Vagina (tissue), 2 donors: ENCODE data around the gene SLC17A9. TPM values are rescaled to one million over a fixed set of nuclear protein-coding genes. Genes with fewer than 3 reads are reported as not detected.
A peak's percentile ranks its signal among the peaks of the same experiment; 100 is the strongest.

Source experiments
- DNase-seq, 2 donors: peaks; one replicate each; pipeline ENCODE4 v3.0.0-alpha.2; 2017; ENCODE audit errors: extremely low spot score in 2 of 2
- H3K27ac ChIP-seq: fragments of 200-600 bp; sonication (generic); one replicate; pipeline ENCODE4 v1.5.1; 2019
- H3K27me3 ChIP-seq: fragments of 200-600 bp; sonication (generic); one replicate; pipeline ENCODE4 v1.5.1; 2019
- H3K36me3 ChIP-seq, 2 donors: fragments of 200-600 bp; sonication (generic); one replicate each; pipeline ENCODE4 v1.5.1; 2017 to 2019
- H3K4me1 ChIP-seq: fragments of 200-600 bp; sonication (generic); one replicate; pipeline ENCODE4 v1.5.1; 2019
- H3K4me3 ChIP-seq, 2 donors: fragments of 200-600 bp; sonication (generic); 1 replicate in 1 of 2; 2 replicates in 1 of 2; pipeline ENCODE4 v1.5.1; 2016 to 2019
- H3K9me3 ChIP-seq: fragments of 200-600 bp; sonication (generic); one replicate; pipeline ENCODE4 v1.5.1; 2019
- CTCF ChIP-seq, 3 experiments: fragments of 450-650 bp in 2 of 3; fragments of 200-600 bp in 1 of 3; sonication (generic) in 1 of 3; IDR thresholded peaks; one replicate each; pipeline ENCODE4 v1.5.1; 2017 to 2019; ENCODE audit warnings: antibody characterized with exemption in 3 of 3, mild to moderate bottlenecking in 2 of 3, moderate library complexity in 2 of 3
- POLR2A ChIP-seq, 2 donors: fragments of 450-650 bp; IDR thresholded peaks; one replicate each; pipeline ENCODE4 v1.6.1; 2017; ENCODE audit warnings: antibody characterized with exemption in 2 of 2, mild to moderate bottlenecking in 2 of 2, moderate library complexity in 2 of 2
- POLR2AphosphoS5 ChIP-seq, 2 donors: sonication (generic); formaldehyde crosslinking; IDR thresholded peaks; one replicate each; pipeline ENCODE4 v1.9.0; 2017; ENCODE audit warnings: antibody characterized with exemption in 2 of 2, mild to moderate bottlenecking in 2 of 2, low read depth in 1 of 2; ENCODE audit not compliant: insufficient read depth in 1 of 2
- intact Hi-C: fragments of 100-400 bp; cut with DNase I; formaldehyde crosslinking; loops from one replicate; pipeline ENCODE4 v1.15.1; 2023
- total RNA-seq: library from RNA; depleted of rRNA; stranded (reverse); fragments of >200 nt; gene quantifications from one replicate; pipeline ENCODE4 v1.2.3, GENCODE V29; 2016

Gene SLC17A9
- total RNA-seq, 1 donor from 2014 or later: 2.5 TPM

- Histone ChIP-seq H3K9me3 (no peaks in the 10 kb centered on the region), H3K27ac (no peak overlapping the region), H3K27me3 (peaks cover 16% of the 10 kb centered on the region), H3K4me3 (peak overlapping the region; percentile 18 to 44), H3K4me1 (peaks cover 12% of the 10 kb centered on the region), H3K36me3 (no peaks in the 10 kb centered on the region)
- DNase-seq: no peak
- TF ChIP-seq POLR2AphosphoS5 (IDR thresholded peaks at IDR 0.05; ENCODE audit: insufficient read depth in 1 of 2, low read depth in 1 of 2) (no peak), POLR2A (IDR thresholded peaks at IDR 0.05) (no peak), CTCF (IDR thresholded peaks at IDR 0.05) (peak; percentile 79 to 85 (median 85))
- intact Hi-C loops: no loop called here
Observed at GRCh38 chr20:62971950-62972844, 19.7 kb downstream of the SLC17A9 start.

GRCh38 chr20:62972845-62973745, 20.6 kb downstream of the SLC17A9 start:
- Histone ChIP-seq H3K4me1 (peaks cover 12% of the 10 kb centered on the region), H3K27me3 (peaks cover 16% of the 10 kb centered on the region), H3K36me3 (no peaks in the 10 kb centered on the region), H3K4me3 (peak overlapping the region; percentile 18 to 44), H3K9me3 (no peaks in the 10 kb centered on the region), H3K27ac (no peak overlapping the region)
- intact Hi-C loops: no loop called here
- DNase-seq: no peak
- no peak for TF ChIP-seq POLR2AphosphoS5 (IDR thresholded peaks at IDR 0.05; ENCODE audit: insufficient read depth in 1 of 2, low read depth in 1 of 2)
- TF ChIP-seq POLR2A (IDR thresholded peaks at IDR 0.05): no peak
- no peak for TF ChIP-seq CTCF (IDR thresholded peaks at IDR 0.05)

GRCh38 chr20:62975251-62975760, 22.8 kb downstream of the SLC17A9 start:
- intact Hi-C loops: no loop called here
- Histone ChIP-seq H3K27ac (no peak overlapping the region), H3K4me3 (no peak overlapping the region), H3K36me3 (no peaks in the 10 kb centered on the region), H3K27me3 (peaks cover 16% of the 10 kb centered on the region), H3K4me1 (peaks cover 12% of the 10 kb centered on the region), H3K9me3 (no peaks in the 10 kb centered on the region)
- no peak for TF ChIP-seq CTCF (IDR thresholded peaks at IDR 0.05)
- TF ChIP-seq POLR2AphosphoS5 (IDR thresholded peaks at IDR 0.05; ENCODE audit: insufficient read depth in 1 of 2, low read depth in 1 of 2): no peak
- no peak for TF ChIP-seq POLR2A (IDR thresholded peaks at IDR 0.05)
- DNase-seq: no peak

GRCh38 chr20:62975812-62976508, 23.5 kb downstream of the SLC17A9 start:
- intact Hi-C loops: no loop called here
- Histone ChIP-seq H3K4me1 (peaks cover 12% of the 10 kb centered on the region), H3K9me3 (no peaks in the 10 kb centered on the region), H3K27me3 (peaks cover 16% of the 10 kb centered on the region), H3K27ac (no peak overlapping the region), H3K4me3 (no peak overlapping the region), H3K36me3 (no peaks in the 10 kb centered on the region)
- DNase-seq: no peak
- no peak for TF ChIP-seq CTCF (IDR thresholded peaks at IDR 0.05)
- TF ChIP-seq POLR2A (IDR thresholded peaks at IDR 0.05): no peak
